ENCODE measurements around the gene PCSK6.

- TF ChIP-seq CTCF (IDR thresholded peaks at IDR 0.05; ENCODE audit: insufficient read depth, low read length, poor library complexity, severe bottlenecking) (no peak), EZH2phosphoT487 (conservative IDR thresholded peaks at IDR 0.05; ENCODE audit: low read length) (no peak)
Measured at GRCh38 chr15:101371519-101371918, 118.0 kb downstream of the PCSK6 start.
